HL-60 (cell line): ENCODE results near the gene FN1.

Source experiments
- DNase-seq, 2 experiments: peaks; one replicate each; pipeline ENCODE4 v3.0.0-alpha.2; 2010 to 2020; ENCODE audit warnings: low read depth in 1 of 2, low spot score in 1 of 2
- H3K27ac ChIP-seq: fragments of 250-450 bp; sonication (Bioruptor Pico); replicated peaks from 2 replicates; pipeline ENCODE4 v1.5.1; 2020; ENCODE audit warnings: mild to moderate bottlenecking, moderate library complexity
- H3K27me3 ChIP-seq: fragments of 250-450 bp; sonication (Bioruptor Pico); 2 replicates; pipeline ENCODE4 v1.5.1; 2021; ENCODE audit warnings: mild to moderate bottlenecking, moderate library complexity; ENCODE audit not compliant: insufficient read depth, poor library complexity, severe bottlenecking
- H3K4me3 ChIP-seq: replicated peaks from 2 replicates; pipeline ENCODE4 v1.5.1; 2011; ENCODE audit warnings: mild to moderate bottlenecking, control low read depth, low read length; ENCODE audit not compliant: insufficient read depth
- GABPA ChIP-seq: IDR thresholded peaks from 2 replicates; pipeline ENCODE4 v1.6.1; 2012; ENCODE audit warnings: low read depth
- POLR2AphosphoS5 ChIP-seq: IDR thresholded peaks from 2 replicates; pipeline ENCODE4 v1.6.1; 2012; ENCODE audit warnings: low read depth
- SPI1 ChIP-seq: IDR thresholded peaks from 2 replicates; pipeline ENCODE4 v1.6.1; 2012; ENCODE audit warnings: low read depth, mild to moderate bottlenecking, borderline replicate concordance
- TF ChIP-seq, protein P1 (sequence below): IDR thresholded peaks from 2 replicates; pipeline ENCODE4 v1.6.1; 2012; ENCODE audit warnings: low read depth; ENCODE audit not compliant: insufficient replicate concordance
- TF ChIP-seq, protein P2 (sequence below): IDR thresholded peaks from one replicate; pipeline ENCODE4 v1.5.1; 2011; ENCODE audit warnings: low read length, control low read depth, inconsistent platforms; ENCODE audit not compliant: insufficient read depth

FN1 gene

DNA sequence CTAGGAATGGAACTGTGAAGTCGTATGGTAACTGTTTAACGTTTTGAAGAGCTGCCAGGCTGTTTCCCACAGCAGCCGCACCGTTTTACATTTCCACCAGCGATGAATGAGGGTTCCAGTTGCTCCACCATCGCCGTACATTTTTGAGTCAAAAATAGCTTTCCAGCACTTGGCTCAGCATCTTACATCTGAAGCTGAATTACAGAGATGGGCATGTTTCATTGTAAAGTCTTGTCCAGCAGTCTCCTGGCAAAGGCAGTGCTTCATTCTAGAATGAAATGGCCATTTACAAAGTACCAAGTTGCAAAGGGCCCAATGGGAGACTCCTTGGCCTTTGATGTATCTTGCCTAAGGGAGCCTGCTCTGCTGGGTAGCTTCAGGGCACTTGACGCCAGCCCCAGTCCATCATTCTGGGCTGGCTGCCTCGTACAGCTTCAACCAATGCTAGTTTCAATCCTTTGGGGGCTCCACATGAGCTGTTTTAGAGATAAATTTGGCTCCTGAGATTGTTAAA, 78.9 kb downstream of the FN1 start:
- TF ChIP-seq, protein P1, sequence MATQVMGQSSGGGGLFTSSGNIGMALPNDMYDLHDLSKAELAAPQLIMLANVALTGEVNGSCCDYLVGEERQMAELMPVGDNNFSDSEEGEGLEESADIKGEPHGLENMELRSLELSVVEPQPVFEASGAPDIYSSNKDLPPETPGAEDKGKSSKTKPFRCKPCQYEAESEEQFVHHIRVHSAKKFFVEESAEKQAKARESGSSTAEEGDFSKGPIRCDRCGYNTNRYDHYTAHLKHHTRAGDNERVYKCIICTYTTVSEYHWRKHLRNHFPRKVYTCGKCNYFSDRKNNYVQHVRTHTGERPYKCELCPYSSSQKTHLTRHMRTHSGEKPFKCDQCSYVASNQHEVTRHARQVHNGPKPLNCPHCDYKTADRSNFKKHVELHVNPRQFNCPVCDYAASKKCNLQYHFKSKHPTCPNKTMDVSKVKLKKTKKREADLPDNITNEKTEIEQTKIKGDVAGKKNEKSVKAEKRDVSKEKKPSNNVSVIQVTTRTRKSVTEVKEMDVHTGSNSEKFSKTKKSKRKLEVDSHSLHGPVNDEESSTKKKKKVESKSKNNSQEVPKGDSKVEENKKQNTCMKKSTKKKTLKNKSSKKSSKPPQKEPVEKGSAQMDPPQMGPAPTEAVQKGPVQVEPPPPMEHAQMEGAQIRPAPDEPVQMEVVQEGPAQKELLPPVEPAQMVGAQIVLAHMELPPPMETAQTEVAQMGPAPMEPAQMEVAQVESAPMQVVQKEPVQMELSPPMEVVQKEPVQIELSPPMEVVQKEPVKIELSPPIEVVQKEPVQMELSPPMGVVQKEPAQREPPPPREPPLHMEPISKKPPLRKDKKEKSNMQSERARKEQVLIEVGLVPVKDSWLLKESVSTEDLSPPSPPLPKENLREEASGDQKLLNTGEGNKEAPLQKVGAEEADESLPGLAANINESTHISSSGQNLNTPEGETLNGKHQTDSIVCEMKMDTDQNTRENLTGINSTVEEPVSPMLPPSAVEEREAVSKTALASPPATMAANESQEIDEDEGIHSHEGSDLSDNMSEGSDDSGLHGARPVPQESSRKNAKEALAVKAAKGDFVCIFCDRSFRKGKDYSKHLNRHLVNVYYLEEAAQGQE = no peak
- TF ChIP-seq POLR2AphosphoS5 (no peak), GABPA (no peak), SPI1 (no peak)
- TF ChIP-seq, protein P2, sequence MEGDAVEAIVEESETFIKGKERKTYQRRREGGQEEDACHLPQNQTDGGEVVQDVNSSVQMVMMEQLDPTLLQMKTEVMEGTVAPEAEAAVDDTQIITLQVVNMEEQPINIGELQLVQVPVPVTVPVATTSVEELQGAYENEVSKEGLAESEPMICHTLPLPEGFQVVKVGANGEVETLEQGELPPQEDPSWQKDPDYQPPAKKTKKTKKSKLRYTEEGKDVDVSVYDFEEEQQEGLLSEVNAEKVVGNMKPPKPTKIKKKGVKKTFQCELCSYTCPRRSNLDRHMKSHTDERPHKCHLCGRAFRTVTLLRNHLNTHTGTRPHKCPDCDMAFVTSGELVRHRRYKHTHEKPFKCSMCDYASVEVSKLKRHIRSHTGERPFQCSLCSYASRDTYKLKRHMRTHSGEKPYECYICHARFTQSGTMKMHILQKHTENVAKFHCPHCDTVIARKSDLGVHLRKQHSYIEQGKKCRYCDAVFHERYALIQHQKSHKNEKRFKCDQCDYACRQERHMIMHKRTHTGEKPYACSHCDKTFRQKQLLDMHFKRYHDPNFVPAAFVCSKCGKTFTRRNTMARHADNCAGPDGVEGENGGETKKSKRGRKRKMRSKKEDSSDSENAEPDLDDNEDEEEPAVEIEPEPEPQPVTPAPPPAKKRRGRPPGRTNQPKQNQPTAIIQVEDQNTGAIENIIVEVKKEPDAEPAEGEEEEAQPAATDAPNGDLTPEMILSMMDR = no peak
- H3K27me3 ChIP-seq = no peaks in the 10 kb centered on the region
- no peak overlapping the region for H3K4me3 ChIP-seq
- DNase-seq = no peak
- H3K27ac ChIP-seq = no peak overlapping the region

DNA sequence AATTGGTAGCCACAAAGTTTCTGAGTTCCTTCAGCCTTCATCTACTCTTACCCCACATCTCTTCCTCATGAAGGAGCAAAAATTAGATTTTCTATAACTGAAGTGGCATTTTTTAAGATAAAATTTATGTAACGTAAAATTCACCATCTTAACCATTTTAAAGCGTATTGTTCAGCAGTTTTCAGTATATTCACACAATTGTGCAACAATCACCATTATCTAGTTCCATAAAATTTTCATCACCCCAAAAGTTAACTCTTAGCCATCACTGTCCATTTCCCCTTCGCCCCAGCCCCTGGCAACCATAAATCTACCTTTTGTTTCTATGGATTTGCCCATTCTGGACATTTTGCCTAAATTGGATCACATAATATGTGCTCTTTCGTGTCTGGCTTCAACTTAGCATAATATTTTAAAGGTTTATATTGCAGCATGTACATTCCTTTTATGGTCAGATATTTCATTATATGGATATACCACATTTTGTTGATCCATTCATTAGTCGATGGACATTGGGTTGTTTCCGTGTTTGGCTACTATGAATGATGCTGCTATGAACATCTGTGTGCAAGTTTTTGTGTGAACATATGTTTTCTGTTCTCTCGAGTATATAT, 79.4 kb downstream of the FN1 start:
- Histone ChIP-seq H3K4me3 (no peak overlapping the region), H3K27me3 (no peaks in the 10 kb centered on the region), H3K27ac (no peak overlapping the region)
- TF ChIP-seq, protein P2 = no peak
- TF ChIP-seq, protein P1 = no peak
- TF ChIP-seq SPI1 = no peak
- no peak for DNase-seq

DNA sequence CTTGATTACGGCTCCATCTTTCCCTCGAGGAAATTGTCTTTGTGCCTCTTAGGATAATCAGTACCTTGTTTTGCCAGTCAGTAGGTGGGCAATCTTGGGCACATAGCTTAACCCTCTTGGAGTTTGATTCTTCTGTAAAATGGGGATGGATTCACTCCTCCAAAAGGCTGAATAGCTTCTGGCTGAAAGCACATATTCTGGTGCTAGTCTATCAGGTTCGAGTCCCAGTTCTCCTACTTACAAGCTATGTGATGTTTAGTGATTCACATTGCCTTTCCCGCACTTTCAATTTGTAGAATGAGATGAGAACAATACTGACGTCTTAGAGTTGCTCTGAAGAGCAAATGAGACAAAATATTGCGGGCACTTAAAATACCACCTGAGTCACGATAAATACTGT, 80.1 kb downstream of the FN1 start:
- TF ChIP-seq GABPA = no peak
- no peak for TF ChIP-seq POLR2AphosphoS5
- H3K27me3 ChIP-seq = no peaks in the 10 kb centered on the region
- no peak for DNase-seq
- H3K27ac ChIP-seq = no peak overlapping the region
- no peak overlapping the region for H3K4me3 ChIP-seq

DNA sequence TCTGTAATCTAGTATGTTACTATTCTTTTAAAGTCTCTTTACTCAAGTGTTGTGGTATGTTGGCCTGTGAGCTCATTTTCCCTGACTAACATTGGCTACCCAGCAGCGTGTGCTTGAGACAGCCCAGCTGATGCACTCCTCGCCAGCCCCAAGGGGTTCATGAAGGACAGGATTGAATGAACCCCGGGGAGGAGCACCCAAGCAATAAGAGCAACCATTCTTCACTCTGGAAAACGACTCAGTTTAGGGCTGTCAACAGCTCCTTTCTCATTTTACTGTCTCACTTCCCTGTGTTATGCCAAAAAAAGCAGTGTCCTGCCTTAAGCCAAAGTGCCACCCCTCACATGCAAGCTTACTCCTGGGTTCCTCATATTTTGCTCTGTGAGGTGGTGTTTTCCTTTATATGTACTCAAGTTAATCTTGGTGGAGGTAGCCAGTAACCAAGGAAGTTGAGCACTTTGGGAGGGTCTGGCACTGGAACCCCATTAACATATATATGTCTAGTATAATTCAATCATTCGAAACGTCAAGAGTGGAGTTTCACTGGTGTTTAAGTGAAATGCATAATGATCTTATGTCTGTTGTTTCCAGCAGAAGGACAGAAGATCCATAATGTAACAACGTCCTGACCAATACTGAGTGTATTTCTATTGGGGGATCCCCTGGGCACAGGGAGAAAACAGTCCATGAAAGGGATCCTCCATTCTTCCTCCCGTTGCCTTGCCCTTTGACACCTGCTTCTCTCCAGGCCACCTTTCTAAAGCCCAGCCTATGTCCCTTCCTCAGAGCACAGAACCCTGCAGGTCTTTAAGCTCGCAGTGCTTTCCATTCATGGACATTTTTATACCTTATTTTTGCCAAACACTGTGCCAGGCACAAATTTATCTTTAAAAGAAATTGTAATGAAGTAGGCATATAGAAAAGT, 80.8 kb downstream of the FN1 start:
- Histone ChIP-seq H3K4me3 (no peak overlapping the region), H3K27ac (no peak overlapping the region), H3K27me3 (no peaks in the 10 kb centered on the region)
- no peak for DNase-seq
- TF ChIP-seq, protein P1 = no peak
- TF ChIP-seq, protein P2 = no peak
- TF ChIP-seq POLR2AphosphoS5 (no peak), SPI1 (no peak), GABPA (no peak)
